ENCODE data around the gene ZNF662.

Gene ZNF662

GRCh38 chr3:42937334-42937733, 31.4 kb downstream of the ZNF662 start:
- TF ChIP-seq ZFX (IDR thresholded peaks at IDR 0.05) (no peak), CTCF (conservative IDR thresholded peaks at IDR 0.05) (no peak)
- no peak overlapping the region for H3K27ac ChIP-seq

- no peak overlapping the region for H3K27ac ChIP-seq
- TF ChIP-seq CTCF (conservative IDR thresholded peaks at IDR 0.05) (no peak), ZFX (IDR thresholded peaks at IDR 0.05) (no peak)
Measured at GRCh38 chr3:42942693-42943092, 36.8 kb downstream of the ZNF662 start.

GRCh38 chr3:42946050-42946449, 40.1 kb downstream of the ZNF662 start:
- H3K27ac ChIP-seq, result no peak overlapping the region
- no peak for TF ChIP-seq CTCF (conservative IDR thresholded peaks at IDR 0.05)
- TF ChIP-seq ZFX (IDR thresholded peaks at IDR 0.05), result no peak

- TF ChIP-seq ZFX (IDR thresholded peaks at IDR 0.05) (no peak), CTCF (conservative IDR thresholded peaks at IDR 0.05) (peak; percentile 35)
- H3K27ac ChIP-seq, result no peak overlapping the region
Measured at GRCh38 chr3:42957573-42957972, 51.6 kb downstream of the ZNF662 start.

GRCh38 chr3:42960282-42960681, 54.3 kb downstream of the ZNF662 start:
- TF ChIP-seq ZFX (IDR thresholded peaks at IDR 0.05) (no peak), CTCF (conservative IDR thresholded peaks at IDR 0.05) (no peak)
- no peak overlapping the region for H3K27ac ChIP-seq

- no peak overlapping the region for H3K27ac ChIP-seq
- TF ChIP-seq ZFX (IDR thresholded peaks at IDR 0.05) (no peak), CTCF (conservative IDR thresholded peaks at IDR 0.05) (no peak)
Measured at GRCh38 chr3:42960786-42961185, 54.8 kb downstream of the ZNF662 start.

GRCh38 chr3:42961633-42962032, 55.7 kb downstream of the ZNF662 start:
- TF ChIP-seq CTCF (conservative IDR thresholded peaks at IDR 0.05) (peak; percentile 62), ZFX (IDR thresholded peaks at IDR 0.05) (no peak)
- H3K27ac ChIP-seq, result no peak overlapping the region
